Stimulated activated CD4-positive, alpha-beta T cell treated with anti-CD3 and anti-CD28 coated beads, Interleukin-4, amount 100 ng/mL, for 24 hours (primary cell): ENCODE results near the gene PAX4.

Experiments
- DNase-seq: peaks from one replicate; pipeline ENCODE4 v3.0.0-alpha.2; 2020

Gene PAX4

GRCh38 chr7:127628445-127628844 is 10.5 kb upstream of the PAX4 start:
- DNase-seq = no peak

GRCh38 chr7:127625331-127625730 is 7.4 kb upstream of the PAX4 start:
- DNase-seq = no peak

DNA sequence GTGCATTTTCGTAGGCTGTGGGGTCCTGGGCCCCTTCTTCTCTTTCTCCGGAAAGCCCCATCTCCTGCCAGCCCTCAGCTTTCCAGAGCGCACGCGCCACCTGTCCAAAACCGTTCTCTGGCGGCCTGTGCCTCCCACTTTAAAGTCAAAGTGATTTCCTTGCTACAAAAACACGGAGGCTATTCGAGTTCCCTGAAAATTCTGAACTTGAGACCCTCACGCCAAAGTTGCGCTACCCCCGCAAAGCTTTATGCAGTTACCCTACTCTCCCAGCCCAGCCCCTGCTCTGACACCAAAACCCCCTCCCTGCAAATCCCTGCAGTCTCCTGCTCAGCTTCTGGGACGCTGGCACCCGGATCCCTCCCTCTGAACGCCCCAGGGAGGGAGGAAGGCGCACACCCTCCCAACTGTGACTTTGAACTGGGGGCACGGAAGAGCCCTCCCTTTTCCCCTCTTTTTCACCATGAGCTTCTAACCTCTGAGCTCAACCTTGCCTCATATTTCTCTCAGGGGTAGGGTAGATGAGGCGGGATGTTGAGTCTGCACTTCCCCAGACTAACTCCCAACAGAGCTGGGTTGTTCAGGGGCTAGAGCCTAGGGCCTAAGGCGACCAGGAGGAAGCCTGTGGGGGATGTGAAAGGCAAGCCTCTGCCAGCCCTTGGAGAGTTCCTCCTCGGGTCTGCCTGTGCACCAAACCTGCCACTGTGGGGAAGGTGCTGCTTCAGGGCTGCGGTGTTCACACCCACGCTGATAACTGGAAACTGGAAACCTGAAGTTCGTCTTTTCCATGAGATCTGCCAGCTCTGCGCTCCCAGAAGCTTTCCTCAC is 2.7 kb upstream of the PAX4 start:
- DNase-seq = no peak

DNA sequence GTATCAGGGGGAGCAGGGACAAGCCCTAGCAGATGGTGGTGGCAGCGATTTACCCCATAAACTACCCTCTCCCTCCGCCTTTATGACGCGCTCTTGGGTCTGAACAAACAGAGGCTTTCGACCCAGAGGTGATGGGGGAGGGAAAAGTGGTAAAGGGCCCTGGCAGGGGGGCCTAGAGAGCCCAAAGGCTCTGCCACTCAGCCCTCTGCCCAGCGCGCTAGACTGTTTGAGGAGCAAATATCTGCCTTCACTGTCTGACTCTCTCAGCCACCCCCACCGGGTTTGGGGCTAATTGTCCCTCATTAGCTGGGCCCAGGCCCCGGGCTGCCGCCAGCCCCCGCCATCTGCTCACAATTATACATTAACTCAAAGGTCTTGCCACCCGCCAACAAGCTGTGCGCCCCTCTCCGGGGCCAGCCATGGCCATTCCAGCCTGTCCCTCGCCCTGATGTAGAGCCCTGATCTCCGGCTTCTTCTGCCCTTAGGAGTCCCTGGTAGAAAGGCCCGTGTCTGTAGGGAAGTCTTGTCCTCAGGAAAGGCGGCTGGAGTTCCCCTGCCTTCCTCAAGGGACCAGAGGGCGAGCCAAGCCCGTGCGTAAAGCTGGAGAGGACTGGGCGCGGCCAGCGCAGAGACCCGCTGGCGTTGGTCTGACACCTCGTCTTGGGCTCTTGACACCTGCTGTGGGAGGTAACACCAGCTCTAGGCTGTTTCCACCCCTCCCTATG is 1.9 kb upstream of the PAX4 start:
- no peak for DNase-seq

- DNase-seq = no peak
Measured at GRCh38 chr7:127618775-127619174, 833 bp upstream of the PAX4 start.

DNA sequence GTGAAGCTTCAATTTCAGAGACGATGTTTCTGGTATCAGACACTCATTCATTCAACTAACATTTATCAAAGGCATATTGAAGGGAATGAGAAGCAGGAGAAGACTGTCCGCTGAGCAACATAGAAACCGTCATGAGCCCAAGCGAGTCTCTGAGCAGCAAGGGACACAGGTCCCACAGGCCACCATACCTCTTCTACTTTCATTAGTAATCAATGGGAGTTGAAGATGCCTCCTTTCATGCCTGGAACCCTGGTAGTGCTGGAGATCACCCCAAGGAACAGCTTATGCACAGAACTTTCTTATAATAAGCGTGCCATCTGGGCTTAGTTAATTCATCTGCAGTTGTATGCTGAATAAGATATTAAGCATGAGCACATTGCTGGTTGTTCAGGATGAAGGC is 1.2 kb downstream of the PAX4 start:
- DNase-seq = no peak

DNA sequence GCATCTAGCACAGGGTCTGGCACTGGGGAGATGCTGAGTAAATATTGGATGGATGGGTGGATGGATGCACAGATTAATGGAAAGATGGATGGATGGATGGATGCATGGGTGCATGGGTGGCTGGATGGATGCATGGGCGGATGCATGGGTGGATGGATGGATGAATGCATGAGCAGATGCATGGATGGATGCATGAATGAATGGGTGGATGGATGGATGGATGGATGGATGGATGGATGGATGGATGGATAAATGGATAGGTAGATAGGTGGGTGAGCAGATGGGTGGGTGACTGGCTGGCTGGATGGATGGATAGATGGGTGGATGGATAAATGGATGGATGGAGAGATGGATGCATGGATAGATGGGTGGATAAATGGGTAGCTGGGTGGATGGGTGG is 5.7 kb downstream of the PAX4 start:
- no peak for DNase-seq

GRCh38 chr7:127609297-127609696 is 8.6 kb downstream of the PAX4 start:
- DNase-seq = no peak

GRCh38 chr7:127608446-127608845 is 9.5 kb downstream of the PAX4 start:
- no peak for DNase-seq

- no peak for DNase-seq
Measured at GRCh38 chr7:127600885-127601284, 17.1 kb downstream of the PAX4 start.

GRCh38 chr7:127598318-127598717 is 19.6 kb downstream of the PAX4 start:
- DNase-seq = no peak

- DNase-seq = no peak
Measured at GRCh38 chr7:127595737-127596136, 22.2 kb downstream of the PAX4 start.

GRCh38 chr7:127594490-127594889 is 23.5 kb downstream of the PAX4 start:
- no peak for DNase-seq

DNA sequence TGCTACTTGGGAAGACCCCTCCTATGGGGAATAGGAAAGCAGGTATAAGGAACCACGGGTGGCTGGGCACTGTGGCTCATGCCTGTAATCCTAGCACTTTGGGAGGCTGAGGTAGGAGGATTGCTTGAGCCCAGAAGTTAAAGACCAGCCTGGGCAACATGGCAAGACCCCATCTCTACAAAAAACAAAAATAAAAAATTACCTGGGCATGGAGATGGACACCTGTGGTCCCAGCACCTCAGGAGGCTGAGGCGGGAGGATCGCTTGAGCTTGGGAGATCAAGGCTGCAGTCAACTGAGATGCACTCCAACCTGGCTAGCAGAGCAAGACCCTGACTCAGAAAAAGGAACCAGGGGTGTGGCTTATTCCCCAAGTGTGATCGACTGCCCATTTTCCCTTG is 25.4 kb downstream of the PAX4 start:
- DNase-seq = no peak

GRCh38 chr7:127591591-127591990 is 26.4 kb downstream of the PAX4 start:
- no peak for DNase-seq

DNA sequence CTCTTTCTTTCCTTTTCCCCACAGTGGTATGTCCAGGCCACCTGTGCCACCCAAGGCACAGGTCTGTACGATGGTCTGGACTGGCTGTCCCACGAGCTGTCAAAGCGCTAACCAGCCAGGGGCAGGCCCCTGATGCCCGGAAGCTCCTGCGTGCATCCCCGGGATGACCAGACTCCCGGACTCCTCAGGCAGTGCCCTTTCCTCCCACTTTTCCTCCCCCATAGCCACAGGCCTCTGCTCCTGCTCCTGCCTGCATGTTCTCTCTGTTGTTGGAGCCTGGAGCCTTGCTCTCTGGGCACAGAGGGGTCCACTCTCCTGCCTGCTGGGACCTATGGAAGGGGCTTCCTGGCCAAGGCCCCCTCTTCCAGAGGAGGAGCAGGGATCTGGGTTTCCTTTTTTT is 26.8 kb downstream of the PAX4 start:
- DNase-seq = no peak

DNA sequence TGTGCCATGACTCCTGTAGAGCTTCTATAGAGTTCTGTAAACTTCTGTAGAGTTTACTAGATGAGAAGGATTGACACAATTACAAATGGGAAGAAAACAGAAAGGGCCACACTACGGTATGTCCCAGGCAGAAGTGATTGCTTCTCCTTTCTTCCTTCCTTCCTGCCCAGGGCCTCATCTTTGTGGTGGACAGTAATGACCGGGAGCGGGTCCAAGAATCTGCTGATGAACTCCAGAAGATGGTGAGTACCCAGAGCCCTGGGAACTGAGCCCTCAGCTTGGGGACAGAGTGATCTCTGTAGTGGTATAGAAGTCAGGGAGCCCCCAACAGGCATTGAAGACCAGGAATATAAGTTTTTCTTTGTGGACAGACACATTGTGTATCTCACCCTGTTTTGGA is 28.0 kb downstream of the PAX4 start:
- DNase-seq = no peak

GRCh38 chr7:127588697-127589482 is 29.1 kb downstream of the PAX4 start:
- DNase-seq = peak; percentile 33

DNA sequence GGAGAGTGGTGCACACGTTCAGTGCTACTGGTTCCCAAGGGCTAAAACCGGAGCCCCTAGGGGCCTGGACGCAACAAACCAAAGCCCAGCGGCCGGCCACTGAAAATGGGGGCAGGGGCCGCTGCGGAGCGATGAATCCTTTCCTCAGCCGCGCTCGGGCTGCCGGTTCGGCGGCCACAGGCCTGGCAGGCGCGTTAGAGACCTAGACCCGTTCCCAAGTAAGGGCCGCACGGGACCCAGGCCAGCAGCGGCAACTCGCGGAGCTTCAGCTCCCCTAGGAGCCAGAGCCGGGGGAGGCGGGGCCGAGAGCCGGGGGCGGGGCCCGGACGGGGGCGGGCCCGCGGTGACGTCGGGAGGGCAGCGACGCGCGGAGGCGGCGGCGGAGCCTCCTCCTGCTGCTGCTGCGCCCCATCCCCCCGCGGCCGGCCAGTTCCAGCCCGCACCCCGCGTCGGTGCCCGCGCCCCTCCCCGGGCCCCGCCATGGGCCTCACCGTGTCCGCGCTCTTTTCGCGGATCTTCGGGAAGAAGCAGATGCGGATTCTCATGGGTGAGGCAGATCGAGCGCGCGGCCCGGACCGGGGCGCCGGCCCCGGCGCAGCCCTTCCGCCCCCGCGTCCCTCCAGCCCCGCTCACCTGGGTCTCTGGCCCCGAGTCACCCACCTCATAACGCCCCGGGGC is 29.8 kb downstream of the PAX4 start, which contains the start of gene ARF5:
Gene ARF5 (plus strand): TSS at position 393 of the 678 bp plus-strand sequence. CDS start 88 bp downstream, at position 481.
- peak; percentile 86 for DNase-seq

GRCh38 chr7:127587663-127588018 is 30.3 kb downstream of the PAX4 start:
- DNase-seq = no peak

- DNase-seq = no peak
Measured at GRCh38 chr7:127586346-127586745, 31.6 kb downstream of the PAX4 start.

- peak; percentile 93 for DNase-seq
Measured at GRCh38 chr7:127585044-127585953, 32.6 kb downstream of the PAX4 start, which contains the start of gene GCC1. Gene GCC1, minus strand, starts transcription at chr7:127585596. Its CDS starts 414 bp downstream, at chr7:127585182.
